SIG-M5 (cell line): ENCODE results near the gene PLCH1.

Source experiments
- DNase-seq: peaks from one replicate; lab custom pipeline; 2025; lab: John Stamatoyannopoulos, UW

PLCH1 gene

GRCh38 chr3:155377071-155377470 is 367.8 kb downstream of the PLCH1 start:
- no peak for DNase-seq

- DNase-seq, result no peak
Observed at GRCh38 chr3:155372281-155372680, 372.6 kb downstream of the PLCH1 start.

GRCh38 chr3:155370764-155371503 is 373.9 kb downstream of the PLCH1 start:
- DNase-seq, result no peak

GRCh38 chr3:155370198-155370597 is 374.7 kb downstream of the PLCH1 start:
- no peak for DNase-seq

- no peak for DNase-seq
Observed at GRCh38 chr3:155369735-155370134, 375.1 kb downstream of the PLCH1 start.

- DNase-seq, result no peak
Observed at GRCh38 chr3:155369244-155369643, 375.6 kb downstream of the PLCH1 start.

- DNase-seq, result no peak
Observed at GRCh38 chr3:155368786-155369185, 376.1 kb downstream of the PLCH1 start.

- no peak for DNase-seq
Observed at GRCh38 chr3:155367506-155367905, 377.4 kb downstream of the PLCH1 start.

- no peak for DNase-seq
Observed at GRCh38 chr3:155365178-155365783, 379.6 kb downstream of the PLCH1 start.

GRCh38 chr3:155364492-155364891 is 380.4 kb downstream of the PLCH1 start:
- no peak for DNase-seq

- no peak for DNase-seq
Observed at GRCh38 chr3:155363690-155364070, 381.2 kb downstream of the PLCH1 start.

- DNase-seq, result no peak
Observed at GRCh38 chr3:155362808-155363689, 381.8 kb downstream of the PLCH1 start.

- DNase-seq, result no peak
Observed at GRCh38 chr3:155360281-155360680, 384.6 kb downstream of the PLCH1 start.

GRCh38 chr3:155356594-155357370 is 388.1 kb downstream of the PLCH1 start:
- no peak for DNase-seq

GRCh38 chr3:155354658-155355057 is 390.2 kb downstream of the PLCH1 start:
- DNase-seq, result no peak

- DNase-seq, result no peak
Observed at GRCh38 chr3:155352900-155353490, 391.9 kb downstream of the PLCH1 start.

- DNase-seq, result no peak
Observed at GRCh38 chr3:155350571-155350970, 394.3 kb downstream of the PLCH1 start.

GRCh38 chr3:155347901-155348300 is 397.0 kb downstream of the PLCH1 start:
- DNase-seq, result no peak

- DNase-seq, result no peak
Observed at GRCh38 chr3:155342344-155342743, 402.5 kb downstream of the PLCH1 start.

GRCh38 chr3:155339052-155339451 is 405.8 kb downstream of the PLCH1 start:
- no peak for DNase-seq

- no peak for DNase-seq
Observed at GRCh38 chr3:155335724-155336354, 409.0 kb downstream of the PLCH1 start.
